Neural cell (in vitro differentiated cells): Measurements from ENCODE around the gene PRDM12. TPM values are rescaled to one million over a fixed set of nuclear protein-coding genes. Genes with fewer than 3 reads are reported as not detected.

Source experiments
- H2AFZ ChIP-seq: fragments of 200-600, 300-800 bp; sonication (generic), shearing (Covaris generic); 2 replicates; pipeline ENCODE4 v1.6.0; 2014; ENCODE audit warnings: low read depth, mild to moderate bottlenecking, antibody characterized with exemption, low read length, moderate library complexity
- H3F3A ChIP-seq: fragments of 200-600 bp; shearing (Covaris generic); 2 replicates; pipeline ENCODE4 v1.6.1; 2016; ENCODE audit warnings: mild to moderate bottlenecking, moderate library complexity, mixed read lengths, antibody characterized with exemption, low read length; ENCODE audit not compliant: insufficient read depth, poor library complexity, severe bottlenecking
- H3K27ac ChIP-seq: fragments of 200-600, 300-800 bp; sonication (generic), shearing (Covaris generic); 2 replicates; pipeline ENCODE4 v1.5.1; 2014; ENCODE audit warnings: mild to moderate bottlenecking, low read length, moderate library complexity
- H3K27me3 ChIP-seq: fragments of 300-800, 200-600 bp; sonication (generic), shearing (Covaris generic); 2 replicates; pipeline ENCODE4 v1.6.0; 2014; ENCODE audit warnings: mild to moderate bottlenecking, low read depth, low read length, moderate library complexity; ENCODE audit not compliant: insufficient read depth
- H3K36me3 ChIP-seq: fragments of 300-800, 200-600 bp; sonication (generic), shearing (Covaris generic); 2 replicates; pipeline ENCODE4 v1.5.1; 2014; ENCODE audit warnings: mild to moderate bottlenecking, antibody characterized with exemption, low read length, moderate library complexity; ENCODE audit not compliant: insufficient read depth
- H3K4me2 ChIP-seq: fragments of 300-800, 200-600 bp; sonication (generic), shearing (Covaris generic); 2 replicates; pipeline ENCODE4 v1.6.0; 2014; ENCODE audit warnings: mild to moderate bottlenecking, low read length
- H3K4me3 ChIP-seq: fragments of 300-800, 200-600 bp; sonication (generic), shearing (Covaris generic); 2 replicates; pipeline ENCODE4 v1.5.1; 2014; ENCODE audit warnings: mild to moderate bottlenecking, low read length, moderate library complexity
- H3K79me2 ChIP-seq: fragments of 200-600 bp; shearing (Covaris generic); replicated peaks from 2 replicates; pipeline ENCODE4 v1.6.0; 2014; ENCODE audit warnings: mild to moderate bottlenecking, low read length, moderate library complexity; ENCODE audit not compliant: insufficient read depth
- H3K9ac ChIP-seq: fragments of 300-800, 200-600 bp; sonication (generic), shearing (Covaris generic); 2 replicates; pipeline ENCODE4 v1.6.1; 2016; ENCODE audit warnings: mild to moderate bottlenecking, low read length, mixed read lengths
- H3K9me2 ChIP-seq: fragments of 200-600 bp; shearing (Covaris generic); 2 replicates; pipeline ENCODE4 v1.6.1; 2016; ENCODE audit warnings: mild to moderate bottlenecking, low read length, mixed read lengths; ENCODE audit not compliant: insufficient read depth
- H3K9me3 ChIP-seq: fragments of 200-600, 300-800 bp; sonication (generic), shearing (Covaris generic); 2 replicates; pipeline ENCODE4 v1.6.1; 2016; ENCODE audit warnings: mild to moderate bottlenecking, mixed run types, low read length, moderate library complexity, mixed read lengths
- H4K20me1 ChIP-seq: fragments of 200-600 bp; shearing (Covaris generic); 2 replicates; pipeline ENCODE4 v1.6.1; 2016; ENCODE audit warnings: mild to moderate bottlenecking, mixed run types; ENCODE audit not compliant: insufficient read depth
- EP300 ChIP-seq: fragments of 450-650 bp; conservative IDR thresholded peaks from 2 replicates; pipeline ENCODE4 v1.6.1; 2014; ENCODE audit warnings: antibody characterized with exemption, mild to moderate bottlenecking, moderate library complexity; ENCODE audit not compliant: poor library complexity, severe bottlenecking
- EZH2 ChIP-seq: fragments of 200-600, 300-800 bp; shearing (Covaris generic), sonication (generic); IDR thresholded peaks from 2 replicates; pipeline ENCODE4 v1.6.1; 2014; ENCODE audit warnings: antibody characterized with exemption, low read length, borderline replicate concordance, mild to moderate bottlenecking; ENCODE audit not compliant: insufficient read depth, poor library complexity, severe bottlenecking
- MXI1 ChIP-seq: fragments of 450-650 bp; conservative IDR thresholded peaks from 2 replicates; pipeline ENCODE4 v1.6.1; 2014; ENCODE audit warnings: antibody characterized with exemption, mild to moderate bottlenecking; ENCODE audit not compliant: poor library complexity, severe bottlenecking
- POLR2AphosphoS5 ChIP-seq: IDR thresholded peaks from 2 replicates; pipeline ENCODE4 v1.6.1; 2012
- RAD21 ChIP-seq: fragments of 450-650 bp; conservative IDR thresholded peaks from 2 replicates; pipeline ENCODE4 v1.6.1; 2014; ENCODE audit warnings: antibody characterized with exemption, mild to moderate bottlenecking, moderate library complexity
- SMC3 ChIP-seq: fragments of 450-650 bp; conservative IDR thresholded peaks from 2 replicates; pipeline ENCODE4 v1.6.1; 2014; ENCODE audit warnings: antibody characterized with exemption, mild to moderate bottlenecking, moderate library complexity; ENCODE audit not compliant: poor library complexity
- TAF1 ChIP-seq: IDR thresholded peaks from 2 replicates; pipeline ENCODE4 v1.6.1; 2012; ENCODE audit warnings: low read depth
- polyA plus RNA-seq: library from polyadenylated mRNA; depleted of rRNA; stranded (reverse); fragments of >200 nt; gene quantifications from 2 replicates; pipeline ENCODE4 v1.2.3, GENCODE V29; 2014
- TF ChIP-seq, protein P1 (sequence below): fragments of 450-650 bp; IDR thresholded peaks from 2 replicates; pipeline ENCODE4 v1.5.1; 2014; ENCODE audit warnings: antibody characterized with exemption, mild to moderate bottlenecking, moderate library complexity; ENCODE audit not compliant: poor library complexity, severe bottlenecking
- TF ChIP-seq, protein P2 (sequence below): IDR thresholded peaks from 2 replicates; pipeline ENCODE4 v1.6.1; 2012; ENCODE audit warnings: borderline replicate concordance

The PRDM12 gene
- polyA plus RNA-seq, 1 donor from 2014 or later = 0.17 TPM

DNA sequence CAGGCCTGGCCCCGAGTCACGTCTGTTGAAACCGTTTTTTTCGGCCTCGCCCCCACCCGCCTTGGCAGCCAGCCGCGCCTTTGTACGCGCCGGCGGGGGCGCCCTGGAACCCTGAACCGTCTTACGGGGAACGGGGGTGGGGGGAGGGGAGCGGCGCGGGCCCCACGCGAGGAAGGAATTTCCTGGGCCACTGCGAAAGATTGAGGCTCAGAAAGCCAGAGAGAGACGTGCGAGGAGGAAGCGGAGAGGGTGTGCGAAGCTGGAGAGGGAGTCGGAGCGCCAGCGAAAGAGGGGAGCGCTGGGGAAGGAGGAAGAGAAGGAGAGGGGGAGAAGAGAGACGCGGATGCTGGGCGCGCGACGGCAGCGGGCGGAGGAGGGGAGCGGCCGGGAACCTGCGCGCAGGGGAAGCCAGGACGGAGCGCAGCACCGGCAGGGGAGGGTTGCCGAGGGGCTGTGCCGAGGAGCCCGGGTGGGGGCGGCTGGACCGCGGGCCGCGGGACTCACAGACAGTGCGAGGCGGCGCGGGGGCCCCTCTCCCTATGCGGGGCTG is 4.6 kb upstream of the PRDM12 start:
- Histone ChIP-seq H3K9ac (peak overlapping the region; percentile 9), H3K9me3 (peaks cover 2% of the 10 kb centered on the region), H3K79me2 (no peaks in the 10 kb centered on the region), H3K4me2 (no peak overlapping the region), H3K4me3 (peak overlapping the region; percentile 45), H3K9me2 (no peaks in the 10 kb centered on the region), H3K36me3 (no peaks in the 10 kb centered on the region), H4K20me1 (no peaks in the 10 kb centered on the region), H3K27ac (no peak overlapping the region), H3F3A (no peaks in the 10 kb centered on the region), H3K27me3 (peaks cover 79% of the 10 kb centered on the region), H2AFZ (no peak overlapping the region)
- TF ChIP-seq RAD21 (no peak), SMC3 (no peak), MXI1 (no peak), TAF1 (no peak), POLR2AphosphoS5 (peak; percentile 8), EZH2 (peak; percentile 95), EP300 (no peak)
- TF ChIP-seq, protein P1, sequence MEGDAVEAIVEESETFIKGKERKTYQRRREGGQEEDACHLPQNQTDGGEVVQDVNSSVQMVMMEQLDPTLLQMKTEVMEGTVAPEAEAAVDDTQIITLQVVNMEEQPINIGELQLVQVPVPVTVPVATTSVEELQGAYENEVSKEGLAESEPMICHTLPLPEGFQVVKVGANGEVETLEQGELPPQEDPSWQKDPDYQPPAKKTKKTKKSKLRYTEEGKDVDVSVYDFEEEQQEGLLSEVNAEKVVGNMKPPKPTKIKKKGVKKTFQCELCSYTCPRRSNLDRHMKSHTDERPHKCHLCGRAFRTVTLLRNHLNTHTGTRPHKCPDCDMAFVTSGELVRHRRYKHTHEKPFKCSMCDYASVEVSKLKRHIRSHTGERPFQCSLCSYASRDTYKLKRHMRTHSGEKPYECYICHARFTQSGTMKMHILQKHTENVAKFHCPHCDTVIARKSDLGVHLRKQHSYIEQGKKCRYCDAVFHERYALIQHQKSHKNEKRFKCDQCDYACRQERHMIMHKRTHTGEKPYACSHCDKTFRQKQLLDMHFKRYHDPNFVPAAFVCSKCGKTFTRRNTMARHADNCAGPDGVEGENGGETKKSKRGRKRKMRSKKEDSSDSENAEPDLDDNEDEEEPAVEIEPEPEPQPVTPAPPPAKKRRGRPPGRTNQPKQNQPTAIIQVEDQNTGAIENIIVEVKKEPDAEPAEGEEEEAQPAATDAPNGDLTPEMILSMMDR = no peak
- TF ChIP-seq, protein P2, sequence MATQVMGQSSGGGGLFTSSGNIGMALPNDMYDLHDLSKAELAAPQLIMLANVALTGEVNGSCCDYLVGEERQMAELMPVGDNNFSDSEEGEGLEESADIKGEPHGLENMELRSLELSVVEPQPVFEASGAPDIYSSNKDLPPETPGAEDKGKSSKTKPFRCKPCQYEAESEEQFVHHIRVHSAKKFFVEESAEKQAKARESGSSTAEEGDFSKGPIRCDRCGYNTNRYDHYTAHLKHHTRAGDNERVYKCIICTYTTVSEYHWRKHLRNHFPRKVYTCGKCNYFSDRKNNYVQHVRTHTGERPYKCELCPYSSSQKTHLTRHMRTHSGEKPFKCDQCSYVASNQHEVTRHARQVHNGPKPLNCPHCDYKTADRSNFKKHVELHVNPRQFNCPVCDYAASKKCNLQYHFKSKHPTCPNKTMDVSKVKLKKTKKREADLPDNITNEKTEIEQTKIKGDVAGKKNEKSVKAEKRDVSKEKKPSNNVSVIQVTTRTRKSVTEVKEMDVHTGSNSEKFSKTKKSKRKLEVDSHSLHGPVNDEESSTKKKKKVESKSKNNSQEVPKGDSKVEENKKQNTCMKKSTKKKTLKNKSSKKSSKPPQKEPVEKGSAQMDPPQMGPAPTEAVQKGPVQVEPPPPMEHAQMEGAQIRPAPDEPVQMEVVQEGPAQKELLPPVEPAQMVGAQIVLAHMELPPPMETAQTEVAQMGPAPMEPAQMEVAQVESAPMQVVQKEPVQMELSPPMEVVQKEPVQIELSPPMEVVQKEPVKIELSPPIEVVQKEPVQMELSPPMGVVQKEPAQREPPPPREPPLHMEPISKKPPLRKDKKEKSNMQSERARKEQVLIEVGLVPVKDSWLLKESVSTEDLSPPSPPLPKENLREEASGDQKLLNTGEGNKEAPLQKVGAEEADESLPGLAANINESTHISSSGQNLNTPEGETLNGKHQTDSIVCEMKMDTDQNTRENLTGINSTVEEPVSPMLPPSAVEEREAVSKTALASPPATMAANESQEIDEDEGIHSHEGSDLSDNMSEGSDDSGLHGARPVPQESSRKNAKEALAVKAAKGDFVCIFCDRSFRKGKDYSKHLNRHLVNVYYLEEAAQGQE = no peak

DNA sequence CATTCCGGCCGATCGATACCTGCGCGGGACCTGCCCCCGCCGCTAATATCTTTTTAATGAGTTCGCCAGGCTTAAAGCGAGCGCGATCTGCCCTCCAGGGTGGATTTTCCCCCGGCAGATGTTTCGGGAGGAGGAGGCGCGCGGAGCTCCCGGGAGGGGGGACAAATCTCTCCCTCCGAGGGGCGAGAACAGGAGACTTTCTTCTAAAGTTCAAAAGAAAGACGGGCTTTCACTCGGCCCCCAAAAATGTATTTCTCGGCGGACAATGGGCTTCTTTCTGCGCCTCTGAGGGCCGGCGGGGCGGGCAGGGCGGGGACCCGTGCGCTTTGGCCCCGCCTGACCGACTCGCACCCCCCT is 4.1 kb upstream of the PRDM12 start:
- Histone ChIP-seq H3K4me3 (peak overlapping the region; percentile 45), H3K79me2 (no peaks in the 10 kb centered on the region), H4K20me1 (no peaks in the 10 kb centered on the region), H2AFZ (no peak overlapping the region), H3K27ac (no peak overlapping the region), H3K9me3 (peaks cover 2% of the 10 kb centered on the region), H3K27me3 (peaks cover 84% of the 10 kb centered on the region), H3K9me2 (no peaks in the 10 kb centered on the region), H3K9ac (no peak overlapping the region), H3K36me3 (no peaks in the 10 kb centered on the region), H3F3A (no peaks in the 10 kb centered on the region), H3K4me2 (no peak overlapping the region)
- no peak for TF ChIP-seq TAF1
- no peak for TF ChIP-seq RAD21
- no peak for TF ChIP-seq EZH2
- no peak for TF ChIP-seq MXI1
- no peak for TF ChIP-seq POLR2AphosphoS5
- TF ChIP-seq EP300 = no peak
- no peak for TF ChIP-seq SMC3
- TF ChIP-seq, protein P1 = no peak
